Neural progenitor cell (in vitro differentiated cells): ENCODE measurements around the gene REPIN1.

Experiments
- EZH2 ChIP-seq: fragments of 200-600 bp; sonication (generic); IDR thresholded peaks from 2 replicates; pipeline ENCODE4 v1.6.1; 2017; ENCODE audit warnings: antibody characterized with exemption, mild to moderate bottlenecking, moderate library complexity
- TF ChIP-seq, protein P1 (sequence below): fragments of 200-600 bp; sonication (generic); IDR thresholded peaks from 2 replicates; pipeline ENCODE4 v1.5.1; 2017; ENCODE audit warnings: antibody characterized with exemption, mild to moderate bottlenecking

DNA sequence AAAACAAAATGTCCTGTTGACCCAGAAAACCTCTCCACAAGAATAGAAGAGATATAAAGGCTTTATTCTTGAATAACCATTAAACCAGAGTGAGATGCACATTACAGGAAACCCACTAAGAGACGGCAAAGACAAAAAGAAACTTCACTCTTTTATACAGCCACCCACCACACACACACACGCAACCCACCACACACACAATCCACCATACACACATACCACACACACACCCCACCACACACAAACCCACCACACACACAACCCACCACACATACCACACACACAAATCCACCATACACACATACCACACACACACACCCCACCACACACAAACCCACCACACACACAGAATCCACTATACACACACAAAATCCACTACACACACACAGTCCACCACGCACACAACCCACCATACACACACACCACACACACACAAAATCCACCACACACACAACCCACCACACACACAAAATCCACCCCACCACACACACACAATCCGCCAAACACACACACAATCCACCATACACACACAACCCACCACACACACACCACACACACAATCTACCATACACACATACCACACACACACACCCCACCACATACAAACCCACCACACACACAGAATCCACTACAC lies 9.5 kb upstream of the REPIN1 start:
- TF ChIP-seq, protein P1, sequence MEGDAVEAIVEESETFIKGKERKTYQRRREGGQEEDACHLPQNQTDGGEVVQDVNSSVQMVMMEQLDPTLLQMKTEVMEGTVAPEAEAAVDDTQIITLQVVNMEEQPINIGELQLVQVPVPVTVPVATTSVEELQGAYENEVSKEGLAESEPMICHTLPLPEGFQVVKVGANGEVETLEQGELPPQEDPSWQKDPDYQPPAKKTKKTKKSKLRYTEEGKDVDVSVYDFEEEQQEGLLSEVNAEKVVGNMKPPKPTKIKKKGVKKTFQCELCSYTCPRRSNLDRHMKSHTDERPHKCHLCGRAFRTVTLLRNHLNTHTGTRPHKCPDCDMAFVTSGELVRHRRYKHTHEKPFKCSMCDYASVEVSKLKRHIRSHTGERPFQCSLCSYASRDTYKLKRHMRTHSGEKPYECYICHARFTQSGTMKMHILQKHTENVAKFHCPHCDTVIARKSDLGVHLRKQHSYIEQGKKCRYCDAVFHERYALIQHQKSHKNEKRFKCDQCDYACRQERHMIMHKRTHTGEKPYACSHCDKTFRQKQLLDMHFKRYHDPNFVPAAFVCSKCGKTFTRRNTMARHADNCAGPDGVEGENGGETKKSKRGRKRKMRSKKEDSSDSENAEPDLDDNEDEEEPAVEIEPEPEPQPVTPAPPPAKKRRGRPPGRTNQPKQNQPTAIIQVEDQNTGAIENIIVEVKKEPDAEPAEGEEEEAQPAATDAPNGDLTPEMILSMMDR: no peak
- TF ChIP-seq EZH2: no peak
